ENCODE results near the gene NOD1.
"Not testable (repeated sequence)": the region's sequence is repeated elsewhere in the genome, so short reads cannot be mapped to it uniquely, and the experiment has no call there.

The NOD1 gene

DNA sequence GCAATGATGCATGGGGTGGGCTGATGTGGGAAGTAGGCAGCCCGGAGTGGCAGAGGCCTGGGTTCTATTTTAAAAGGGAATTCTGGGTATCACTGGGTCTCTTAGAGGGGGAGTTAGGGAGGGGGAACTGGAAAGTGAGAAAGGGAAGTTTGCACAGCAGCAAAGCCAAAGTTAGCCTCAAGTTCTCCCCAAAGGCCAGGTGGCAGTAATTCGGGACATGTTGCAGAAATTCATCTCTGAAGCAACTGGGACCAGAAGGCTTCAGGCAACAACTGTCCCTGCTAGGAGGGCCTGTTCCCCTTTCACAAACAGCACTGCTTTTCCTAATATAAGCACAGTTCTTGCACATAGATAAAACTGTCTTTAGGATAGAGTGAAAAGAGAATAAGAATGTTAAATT, 67.4 kb downstream of the NOD1 start:
- no peak for DNase-seq

DNA sequence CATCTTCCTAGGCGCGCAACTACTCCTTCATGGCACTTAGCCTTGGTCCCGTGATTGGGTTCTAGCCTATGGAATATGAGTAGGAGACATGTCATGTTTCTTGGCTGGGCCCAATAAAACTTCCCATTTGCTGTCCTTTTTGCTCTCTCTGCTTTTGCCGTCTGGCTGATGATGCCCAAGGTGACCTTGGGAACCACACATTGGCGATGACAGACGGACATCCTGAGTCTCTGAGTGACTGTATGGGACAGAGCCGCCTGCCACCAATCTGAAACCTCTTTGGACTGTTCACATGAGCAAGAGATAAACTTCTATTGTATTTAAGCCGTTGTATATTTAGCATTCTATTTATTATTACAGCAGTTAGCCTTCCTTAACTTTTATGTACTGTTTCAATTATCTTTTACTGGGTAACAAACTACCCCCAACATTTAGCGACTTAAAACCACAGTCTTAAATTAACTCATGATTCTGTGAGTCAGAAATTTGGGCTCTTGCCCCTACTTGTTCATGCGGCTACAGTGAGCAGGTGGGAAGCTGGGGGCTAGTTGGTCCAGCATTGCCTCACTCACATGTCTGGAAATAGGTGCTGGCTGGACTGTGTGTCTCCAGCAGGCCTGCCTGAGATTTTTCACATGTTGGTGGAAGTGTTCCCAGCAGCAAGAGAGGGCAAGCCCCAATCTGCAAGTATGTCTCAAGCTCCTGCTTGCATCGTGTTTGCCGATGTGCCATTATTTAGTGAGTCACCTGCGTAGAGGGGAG, 71.7 kb downstream of the NOD1 start:
- no peak for DNase-seq

DNA sequence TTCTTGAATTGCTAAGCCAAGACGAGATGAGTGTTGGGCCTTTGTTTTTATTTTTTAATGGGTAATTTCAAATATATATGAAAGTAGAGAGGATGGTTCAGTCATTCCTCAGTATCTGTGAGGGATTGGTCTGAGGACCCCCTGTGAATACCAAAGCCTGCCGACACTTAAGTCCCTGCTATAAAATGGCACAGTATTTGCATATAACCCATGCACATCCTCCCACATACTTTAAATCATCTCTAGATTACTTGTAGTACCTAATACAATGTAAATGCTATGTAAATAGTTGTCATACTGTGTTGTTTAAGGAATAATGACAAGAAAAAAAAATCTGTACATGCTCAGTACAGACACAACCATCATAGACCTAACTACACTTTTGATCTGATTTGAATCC, 73.4 kb downstream of the NOD1 start:
- no peak for DNase-seq

DNA sequence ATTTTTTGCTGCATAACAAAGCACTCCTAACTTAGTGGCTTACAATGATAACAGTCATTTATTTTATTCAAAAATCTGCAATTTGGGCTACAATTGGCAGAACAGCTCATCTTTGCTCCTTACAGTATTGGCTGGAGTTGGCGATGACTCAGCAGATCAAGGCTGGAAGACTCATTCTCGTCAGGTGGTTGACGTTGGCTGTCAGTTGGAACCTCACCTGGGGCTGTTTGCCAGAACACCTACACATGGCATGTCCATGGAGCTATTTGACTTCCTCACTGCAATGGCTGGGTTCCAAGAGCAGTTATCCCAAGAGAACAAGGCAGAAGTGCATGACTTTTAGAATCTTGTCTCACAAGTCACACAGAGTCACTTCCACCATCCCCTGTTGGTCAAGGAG, 75.1 kb downstream of the NOD1 start:
- DNase-seq = no peak

DNA sequence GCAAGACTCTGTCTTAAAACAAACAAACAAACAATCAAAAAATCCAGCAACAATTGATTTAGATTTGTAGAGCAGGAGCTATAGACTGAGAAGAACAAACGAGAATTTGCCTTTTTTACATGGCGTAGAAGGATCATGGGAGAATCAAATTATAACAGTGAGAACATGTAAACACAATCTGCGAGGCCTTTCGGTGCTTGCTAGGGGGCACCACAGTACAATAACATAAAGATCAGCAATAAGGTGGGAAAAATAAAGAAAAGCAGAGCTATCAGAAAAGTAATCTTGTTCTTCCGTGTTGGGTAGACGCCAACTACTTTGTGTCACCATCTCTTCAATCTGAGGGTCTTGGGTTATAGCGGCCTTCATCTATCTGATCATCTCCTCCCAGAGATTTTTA, 82.2 kb downstream of the NOD1 start:
- no peak for DNase-seq

DNA sequence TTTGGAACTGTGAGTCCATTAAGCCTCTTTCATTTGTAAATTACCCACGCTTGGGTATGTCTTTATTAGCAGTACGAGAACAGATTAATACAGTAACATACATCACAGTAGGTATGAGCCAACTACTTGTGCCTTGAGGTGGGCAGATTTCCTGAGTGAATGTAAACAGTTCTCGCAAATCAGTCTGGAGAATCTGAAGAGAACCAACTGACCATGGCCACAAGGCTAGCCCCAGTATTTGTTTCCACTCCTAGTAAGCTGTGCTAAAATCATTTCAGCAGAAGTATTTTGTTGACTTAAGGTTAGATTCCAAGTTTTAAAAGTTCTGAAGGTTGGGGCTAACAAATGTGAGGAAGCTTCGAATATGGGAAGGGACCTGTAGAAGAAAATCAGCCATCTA, 82.9 kb downstream of the NOD1 start:
- no peak for DNase-seq

DNA sequence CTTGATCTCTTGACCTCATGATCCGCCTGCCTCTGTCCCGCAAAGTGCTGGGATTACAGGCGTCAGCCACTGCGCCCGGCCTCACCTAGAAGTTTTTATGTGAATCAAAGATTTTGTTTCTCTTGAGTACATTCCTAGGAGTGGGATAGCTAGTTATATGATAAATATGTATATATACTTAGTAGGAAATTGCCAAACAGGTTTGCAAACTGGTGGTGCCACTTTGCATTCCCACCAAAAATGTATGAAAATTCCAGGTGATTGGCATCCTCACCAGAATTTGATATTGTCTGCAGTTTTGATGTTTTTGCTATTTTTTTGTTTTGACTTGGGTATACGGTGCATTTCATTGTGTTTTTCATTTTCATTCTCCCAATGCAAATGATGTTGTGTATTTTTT, 86.8 kb downstream of the NOD1 start:
- no peak for DNase-seq

DNA sequence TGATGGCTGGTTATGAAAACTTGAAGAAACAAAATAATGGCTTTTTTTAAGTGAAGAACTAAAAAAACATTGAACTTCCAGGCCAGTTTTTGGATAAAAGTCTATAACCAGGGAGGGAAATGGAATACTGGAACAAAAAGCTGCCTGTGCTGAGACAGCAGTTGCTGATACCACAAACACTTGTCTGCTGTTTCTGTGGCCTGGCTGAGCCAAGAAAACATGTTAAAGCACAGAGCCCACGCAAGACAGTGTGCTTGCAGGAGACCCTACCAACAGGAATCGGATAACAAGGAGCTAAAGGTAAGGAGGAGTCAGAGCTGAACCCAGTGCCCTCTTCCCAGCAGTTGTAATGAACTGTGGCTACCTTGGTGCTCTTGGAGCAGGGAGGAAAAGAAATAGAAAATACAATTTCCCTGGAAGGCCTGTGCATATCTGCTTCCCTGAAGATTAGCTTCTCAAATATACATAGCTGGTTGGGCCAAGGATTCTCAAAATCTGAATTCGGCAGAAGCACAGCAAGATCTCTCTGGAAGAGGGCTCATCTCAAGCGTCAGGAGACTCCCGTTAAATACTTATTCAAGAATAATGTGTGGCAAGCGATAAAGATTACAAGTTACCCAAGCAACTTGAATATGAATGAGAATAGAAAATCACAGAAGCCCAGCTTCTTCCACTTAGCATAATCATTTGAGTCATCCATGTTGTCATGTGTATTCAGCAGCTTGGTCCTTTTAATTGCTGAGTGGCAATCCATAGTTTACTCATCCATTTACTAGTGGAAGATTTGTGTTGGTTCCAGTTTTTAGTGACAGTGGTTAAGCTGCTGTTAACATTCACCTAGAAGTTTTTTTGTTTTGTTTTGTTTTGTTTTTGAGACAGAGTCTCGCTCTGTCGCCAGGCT, 87.6 kb downstream of the NOD1 start:
- no peak for DNase-seq

DNA sequence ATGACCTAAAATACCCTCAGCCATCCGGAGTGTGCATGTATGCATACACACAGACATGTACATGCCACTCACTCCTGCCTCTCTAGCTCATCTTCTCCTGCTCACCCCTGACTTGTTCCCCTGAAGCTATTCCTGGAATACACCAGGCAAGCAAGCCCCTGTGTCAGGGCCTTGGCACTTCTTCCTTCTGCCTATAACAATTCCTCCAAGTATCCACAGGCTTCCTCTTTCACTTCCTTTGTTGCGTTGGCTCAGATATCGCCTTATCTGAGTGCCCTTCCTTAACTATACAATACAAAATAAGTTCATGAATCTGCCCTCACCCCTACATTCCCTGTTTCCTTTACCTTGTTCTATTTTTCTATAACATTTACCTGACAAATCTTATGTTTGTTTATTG, 88.8 kb downstream of the NOD1 start:
- DNase-seq = no peak

DNA sequence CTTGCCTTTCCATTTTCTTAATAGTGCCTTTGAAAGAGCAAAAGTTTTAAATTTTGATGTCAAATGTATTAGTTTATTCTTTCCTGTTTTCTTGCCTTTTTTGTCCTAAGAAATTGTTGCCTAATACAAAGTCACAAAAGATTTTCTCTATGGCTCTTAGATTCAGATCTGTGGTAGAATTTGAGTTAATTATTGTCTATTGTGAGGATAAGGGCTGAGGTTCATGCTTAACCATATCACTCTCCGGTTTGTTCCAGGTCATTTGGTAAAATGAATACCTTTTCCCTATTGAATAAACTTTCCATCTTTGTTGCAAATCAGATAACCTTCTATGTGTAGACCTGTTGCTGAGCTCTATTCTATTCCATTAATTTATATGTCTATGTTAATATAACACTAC, 96.0 kb downstream of the NOD1 start:
- DNase-seq = no peak

DNA sequence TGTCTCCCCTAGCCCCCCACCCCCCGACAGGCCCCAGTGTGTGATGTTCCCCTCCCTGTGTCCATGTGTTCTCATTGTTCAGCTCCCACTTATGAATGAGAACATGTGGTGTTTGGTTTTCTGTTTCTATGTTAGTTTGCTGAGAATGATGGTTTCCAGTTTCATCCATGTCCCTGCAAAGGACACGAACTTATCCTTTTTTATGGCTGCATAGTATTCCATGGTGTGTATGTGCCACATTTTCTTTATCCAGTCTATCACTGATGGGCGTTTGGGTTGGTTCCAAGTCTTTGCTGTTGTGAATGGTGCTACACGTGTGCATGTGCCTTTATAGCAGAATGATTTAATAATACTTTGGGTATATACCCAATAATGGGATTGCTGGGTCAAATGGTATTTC, 97.8 kb downstream of the NOD1 start:
- DNase-seq = not testable (repeated sequence)

DNA sequence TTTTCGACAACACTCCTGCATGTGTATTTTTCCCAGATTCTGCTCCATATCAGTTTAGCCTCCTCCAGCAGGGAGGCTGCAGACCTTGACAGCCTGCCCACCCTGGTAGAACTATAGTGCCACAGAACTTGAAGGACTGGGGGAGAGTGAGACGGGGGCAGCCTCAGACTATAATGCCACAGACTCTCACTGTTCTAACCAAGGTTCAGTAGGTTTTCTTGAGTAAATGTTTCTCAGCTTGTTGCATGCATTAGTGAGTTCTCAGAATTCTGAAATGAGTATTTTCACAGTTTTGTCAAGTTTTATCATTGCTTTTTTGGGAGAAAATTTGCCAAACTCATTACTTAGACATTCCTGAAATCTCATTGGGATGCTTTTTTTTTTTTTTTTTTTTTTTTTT, 98.3 kb downstream of the NOD1 start:
- no peak for DNase-seq

DNA sequence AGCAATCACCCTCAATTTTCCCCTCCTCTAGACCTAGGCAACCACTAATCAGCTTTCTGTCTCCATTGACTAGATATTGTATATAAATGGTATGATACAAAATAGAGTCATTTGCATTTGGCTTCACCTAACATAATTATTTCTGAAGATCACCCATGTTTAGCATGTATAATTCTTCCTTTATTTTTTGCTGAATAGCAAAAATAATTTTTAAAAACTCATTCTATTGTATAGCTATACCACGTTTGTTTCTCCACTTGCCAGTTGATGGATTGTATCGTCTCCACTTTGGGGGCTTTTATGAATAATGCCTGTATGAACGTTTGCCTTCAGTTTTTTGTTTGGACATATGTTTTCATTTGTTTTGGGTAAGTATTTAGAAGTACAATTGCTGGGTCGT, 98.8 kb downstream of the NOD1 start:
- DNase-seq = no peak

DNA sequence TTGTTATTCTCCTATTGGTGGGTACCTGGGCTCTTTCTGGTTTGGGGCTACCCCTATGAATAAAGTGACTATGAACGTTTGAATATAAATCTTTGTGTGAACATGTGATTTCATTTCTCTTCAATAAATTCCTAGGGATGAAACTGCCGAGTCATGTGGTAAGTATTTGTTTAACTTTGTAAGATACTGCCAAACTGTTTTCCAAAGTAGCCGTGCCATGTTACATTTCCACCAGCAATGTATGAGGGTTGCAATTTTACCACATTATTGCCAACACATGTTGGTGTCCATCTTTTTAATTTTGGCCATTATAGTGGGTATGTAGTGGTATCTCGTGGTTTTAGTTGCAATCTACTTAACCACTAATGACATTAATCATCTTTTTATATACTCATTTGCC, 99.5 kb downstream of the NOD1 start:
- DNase-seq = no peak

DNA sequence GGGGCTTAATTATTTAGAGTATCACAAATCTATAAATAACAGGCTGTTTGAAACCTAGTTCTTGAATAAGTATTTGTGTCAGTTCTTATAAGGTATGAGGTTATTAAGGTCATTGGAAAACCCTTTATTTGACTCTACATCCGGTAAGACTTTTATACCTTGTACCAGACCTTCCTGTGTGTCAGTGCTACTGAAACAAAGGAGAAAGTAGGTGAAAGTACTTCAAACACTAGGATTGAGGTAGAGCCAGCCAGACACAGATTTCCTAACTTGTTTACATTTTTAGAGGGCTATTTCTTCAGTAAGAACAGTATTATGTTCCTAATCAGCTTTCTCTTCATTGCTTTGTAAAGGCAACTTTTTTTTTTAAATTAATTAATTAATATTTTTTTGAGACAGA, 100.3 kb downstream of the NOD1 start:
- no peak for DNase-seq

All from NCI-H82 (cell line).